HEK293T (cell line): ENCODE results near the gene EBF3.
A peak's percentile ranks its signal among the peaks of the same experiment; 100 is the strongest.

ENCODE experiments used
- CTCF ChIA-PET: fragments of 350-600 bp; formaldehyde crosslinking; extraction: SDS; loops from one replicate; lab custom pipeline; 2021; ENCODE audit warnings: antibody characterized with exemption, inconsistent platforms; lab: Yijun Ruan, JAX
- POLR2A ChIA-PET: fragments of 350-600 bp; formaldehyde crosslinking; extraction: SDS; loops from one replicate; lab custom pipeline; 2020; ENCODE audit warnings: antibody characterized with exemption, inconsistent platforms; lab: Yijun Ruan, JAX
- DNase-seq: peaks from one replicate; pipeline ENCODE4 v3.0.0; 2012; ENCODE audit warnings: mixed read lengths; ENCODE audit errors: extremely low spot score
- ARNT ChIP-seq: fragments of 450-650 bp; IDR thresholded peaks from 2 replicates; pipeline ENCODE4 v1.6.1; 2017; ENCODE audit warnings: mild to moderate bottlenecking
- BHLHE40 ChIP-seq: fragments of 450-650 bp; IDR thresholded peaks from 2 replicates; pipeline ENCODE4 v1.6.1; 2016; ENCODE audit warnings: mild to moderate bottlenecking, moderate library complexity, borderline replicate concordance
- CTBP1 ChIP-seq: fragments of 450-650 bp; IDR thresholded peaks from 2 replicates; pipeline ENCODE4 v1.6.1; 2016; ENCODE audit warnings: borderline replicate concordance
- ELF4 ChIP-seq: fragments of 450-650 bp; IDR thresholded peaks from 2 replicates; pipeline ENCODE4 v1.6.1; 2017; ENCODE audit warnings: antibody characterized with exemption
- FOXA1 ChIP-seq: fragments of 450-650 bp; IDR thresholded peaks from 2 replicates; pipeline ENCODE4 v1.6.1; 2016; ENCODE audit warnings: mild to moderate bottlenecking
- FOXK2 ChIP-seq: fragments of 450-650 bp; IDR thresholded peaks from 2 replicates; pipeline ENCODE4 v1.6.1; 2016; ENCODE audit warnings: mild to moderate bottlenecking
- FOXM1 ChIP-seq: fragments of 450-650 bp; IDR thresholded peaks from 2 replicates; pipeline ENCODE4 v1.6.1; 2017; ENCODE audit warnings: mild to moderate bottlenecking, borderline replicate concordance
- HDGF ChIP-seq: fragments of 450-650 bp; IDR thresholded peaks from 2 replicates; pipeline ENCODE4 v1.6.1; 2017; ENCODE audit warnings: antibody characterized with exemption, borderline replicate concordance
- L3MBTL2 ChIP-seq: fragments of 450-650 bp; conservative IDR thresholded peaks from 2 replicates; pipeline ENCODE4 v1.6.1; 2016; ENCODE audit warnings: mild to moderate bottlenecking
- LEF1 ChIP-seq: fragments of 450-650 bp; IDR thresholded peaks from 2 replicates; pipeline ENCODE4 v1.6.1; 2017; ENCODE audit warnings: mild to moderate bottlenecking, borderline replicate concordance
- NFRKB ChIP-seq: fragments of 450-650 bp; IDR thresholded peaks from 2 replicates; pipeline ENCODE4 v1.6.1; 2016; ENCODE audit warnings: mild to moderate bottlenecking, moderate library complexity
- PKNOX1 ChIP-seq: fragments of 450-650 bp; IDR thresholded peaks from 2 replicates; pipeline ENCODE4 v1.6.1; 2016
- SUZ12 ChIP-seq: fragments of 450-650 bp; IDR thresholded peaks from 2 replicates; pipeline ENCODE4 v1.6.1; 2016; ENCODE audit warnings: mild to moderate bottlenecking
- TARDBP ChIP-seq: fragments of 450-650 bp; IDR thresholded peaks from 2 replicates; pipeline ENCODE4 v1.6.1; 2016
- ZNF384 ChIP-seq: fragments of 450-650 bp; IDR thresholded peaks from 2 replicates; pipeline ENCODE4 v1.6.1; 2016

Gene EBF3

GRCh38 chr10:129880191-129880870 lies 83.7 kb downstream of the EBF3 start:
- DNase-seq = no peak
- ChIA-PET POLR2A (no interaction called here), CTCF (interaction anchor here (2.0 kb wide), 1 partner anchor 9 kb away, joined by 9 read pairs; no protein-coding TSS in a partner anchor)
- TF ChIP-seq CTBP1 = no peak
- no peak for TF ChIP-seq NFRKB
- TF ChIP-seq HDGF = no peak
- no peak for TF ChIP-seq FOXK2
- TF ChIP-seq ARNT = no peak
- TF ChIP-seq L3MBTL2 = no peak
- no peak for TF ChIP-seq SUZ12
- no peak for TF ChIP-seq TARDBP
- no peak for TF ChIP-seq PKNOX1
- TF ChIP-seq ZNF384 = no peak
- no peak for TF ChIP-seq FOXM1
- no peak for TF ChIP-seq FOXA1

- ChIA-PET CTCF (interaction anchor here (2.0 kb wide), 1 partner anchor 9 kb away, joined by 9 read pairs; no protein-coding TSS in a partner anchor), POLR2A (no interaction called here)
- no peak for TF ChIP-seq ARNT
- no peak for TF ChIP-seq BHLHE40
- TF ChIP-seq FOXA1 = no peak
- DNase-seq = no peak
These were observed 84.4 kb downstream of the EBF3 start for GRCh38 chr10:129879655-129880054.

GRCh38 chr10:129878835-129879234 lies 85.2 kb downstream of the EBF3 start:
- TF ChIP-seq ARNT = no peak
- TF ChIP-seq FOXM1 = no peak
- no peak for TF ChIP-seq NFRKB
- TF ChIP-seq FOXA1 = no peak
- no peak for TF ChIP-seq ELF4
- no peak for TF ChIP-seq HDGF
- TF ChIP-seq LEF1 = no peak
- no peak for TF ChIP-seq SUZ12
- DNase-seq = no peak
- ChIA-PET POLR2A (no interaction called here), CTCF (interaction anchor here (1.9 to 2.0 kb wide), 2 partner anchors 10 to 12 kb away, joined by 5 to 9 read pairs; no protein-coding TSS in a partner anchor)

- POLR2A ChIA-PET = no interaction called here
- TF ChIP-seq ARNT (no peak), LEF1 (no peak), FOXA1 (no peak), TARDBP (no peak), ELF4 (no peak), BHLHE40 (no peak), FOXM1 (no peak), ZNF384 (no peak)
- CTCF ChIA-PET = interaction anchor here (0.7 to 1.9 kb wide), 3 partner anchors 13 to 93 kb away, joined by 5 read pairs; no protein-coding TSS in a partner anchor
These were observed 86.2 kb downstream of the EBF3 start for GRCh38 chr10:129877773-129878371.

GRCh38 chr10:129876838-129877237 lies 87.2 kb downstream of the EBF3 start:
- no peak for TF ChIP-seq TARDBP
- ChIA-PET CTCF (interaction anchor here (0.8 to 1.3 kb wide), 2 partner anchors 90 to 95 kb away, joined by 4 to 5 read pairs; no protein-coding TSS in a partner anchor), POLR2A (no interaction called here)
- no peak for DNase-seq

More at GRCh38 chr10:129877773-129878371, 86.2 kb downstream of the EBF3 start:
- DNase-seq = peak; percentile 78

GRCh38 chr10:129875993-129876726 lies 87.9 kb downstream of the EBF3 start:
- TF ChIP-seq ELF4 (no peak), LEF1 (no peak), NFRKB (no peak), BHLHE40 (no peak), ARNT (no peak), PKNOX1 (no peak), FOXM1 (no peak)
- DNase-seq = no peak
- ChIA-PET POLR2A (no interaction called here), CTCF (interaction anchor here (0.8 kb wide), 1 partner anchor 90 kb away, joined by 4 read pairs; no protein-coding TSS in a partner anchor)

- ChIA-PET CTCF (no interaction called here), POLR2A (no interaction called here)
- TF ChIP-seq ELF4 (no peak), ZNF384 (no peak)
- DNase-seq = no peak
These were observed 90.7 kb downstream of the EBF3 start for GRCh38 chr10:129873351-129873750.
